Activated CD4-positive, CD25-positive, alpha-beta regulatory T cell (primary cell): ENCODE results near the gene CD82.
"Not testable (repeated sequence)": the region's sequence is repeated elsewhere in the genome, so short reads cannot be mapped to it uniquely, and the experiment has no call there.

ENCODE experiments used
- DNase-seq, 4 experiments: peaks; one replicate each; lab custom pipeline; 2025; lab: John Stamatoyannopoulos, UW

Gene CD82

GRCh38 chr11:44633641-44634040, 68.2 kb downstream of the CD82 start:
- no peak for DNase-seq

DNA sequence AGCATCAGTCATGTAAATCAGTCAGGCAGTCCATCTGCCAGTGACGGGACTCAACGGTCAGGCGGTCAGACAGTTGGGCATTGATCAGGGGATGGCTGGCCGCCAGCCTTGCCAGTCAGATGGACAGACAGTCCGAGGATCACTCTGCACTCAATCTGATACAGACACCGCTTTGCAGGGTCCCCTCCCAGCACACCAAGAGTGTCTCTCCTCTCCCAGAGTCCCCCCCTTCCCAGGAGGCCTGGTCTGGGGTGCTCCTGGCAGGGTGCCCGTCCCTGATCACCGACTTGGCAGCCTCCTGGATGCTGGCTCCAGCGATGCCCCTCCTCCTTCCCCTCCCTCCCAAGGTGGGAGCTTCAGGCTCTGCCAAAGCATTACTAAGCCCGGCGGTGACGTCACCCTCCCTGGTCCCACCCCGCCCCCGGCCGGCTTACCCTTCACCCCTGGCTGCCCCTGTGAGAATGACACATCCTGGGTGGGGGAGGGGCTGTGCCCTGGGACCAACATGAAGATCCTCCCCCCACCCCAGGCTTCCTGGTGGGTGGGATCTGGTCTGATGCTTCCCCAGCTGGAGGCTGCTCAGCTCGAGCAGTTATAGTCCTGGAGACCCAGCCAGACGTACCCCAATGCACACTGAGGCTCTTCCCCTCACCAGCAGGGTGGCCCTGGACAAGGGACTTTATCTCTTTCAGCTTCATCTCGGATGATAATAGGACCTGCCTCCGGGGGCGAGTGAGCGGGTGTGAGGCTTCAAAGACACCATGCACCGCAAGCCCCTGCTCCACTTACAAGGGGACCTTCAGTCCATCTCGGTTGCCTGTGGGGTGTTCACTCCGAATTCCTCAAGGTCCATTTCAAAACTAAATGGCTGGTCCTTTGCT, 69.2 kb downstream of the CD82 start:
- no peak for DNase-seq

DNA sequence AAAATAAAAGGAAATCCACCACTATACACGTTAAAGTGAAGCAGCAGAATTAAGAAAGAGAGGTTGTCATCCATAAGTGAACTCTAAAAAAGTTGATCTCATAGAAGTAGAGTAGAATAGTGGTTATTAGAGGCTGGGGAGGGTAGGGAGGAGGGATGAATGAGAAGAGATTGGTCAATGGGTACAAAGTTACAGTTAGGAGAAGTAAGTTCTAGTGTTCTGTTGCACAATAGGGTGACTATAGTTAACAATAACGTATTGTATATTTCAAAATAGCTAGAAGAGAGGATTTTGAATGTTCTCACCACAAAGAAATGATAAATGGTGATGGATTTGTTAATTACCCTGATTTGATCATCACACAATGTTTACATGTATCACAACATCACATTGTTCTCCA, 72.0 kb downstream of the CD82 start:
- DNase-seq: no peak

GRCh38 chr11:44638032-44638431, 72.6 kb downstream of the CD82 start:
- DNase-seq: no peak

- no peak for DNase-seq
Measured at GRCh38 chr11:44643217-44643616, 77.8 kb downstream of the CD82 start.

DNA sequence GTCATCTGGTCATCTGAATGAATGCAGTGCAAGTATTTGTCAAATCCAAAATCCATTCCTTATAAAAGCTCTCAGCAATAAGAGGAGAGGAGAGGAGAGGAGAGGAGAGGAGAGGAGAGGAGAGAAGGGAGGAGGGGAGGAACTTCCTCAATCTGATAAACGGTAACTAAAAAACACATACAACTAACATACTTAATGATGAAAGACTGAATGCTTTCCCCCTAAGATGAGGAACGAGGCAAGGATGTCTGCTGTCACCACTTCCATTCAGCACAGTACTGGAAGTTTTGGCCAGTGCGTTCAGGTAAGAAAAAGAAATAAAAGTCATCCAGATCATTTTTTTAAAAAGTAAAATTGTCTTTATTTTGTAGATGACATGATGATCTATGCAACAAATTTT, 80.4 kb downstream of the CD82 start:
- DNase-seq: no peak

GRCh38 chr11:44647255-44647955, 81.9 kb downstream of the CD82 start:
- not testable (repeated sequence) for DNase-seq

DNA sequence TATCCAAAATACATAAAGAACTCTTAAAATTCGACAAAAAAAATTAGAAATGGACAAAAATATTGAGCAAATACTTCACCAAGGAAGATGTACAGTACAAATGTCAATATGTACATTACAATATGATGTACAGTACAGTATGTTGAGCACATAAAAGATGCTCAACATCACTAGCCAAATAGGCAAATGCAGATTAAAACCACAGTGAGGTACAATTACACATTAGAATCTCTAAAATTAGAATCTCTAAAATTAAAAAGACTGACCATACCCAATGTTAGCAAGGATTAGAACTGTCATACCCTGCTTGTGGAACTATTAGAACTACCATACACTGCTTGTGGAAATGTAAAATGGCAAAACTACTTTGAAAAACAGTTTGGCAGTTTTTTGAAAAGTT, 82.6 kb downstream of the CD82 start:
- DNase-seq: no peak

DNA sequence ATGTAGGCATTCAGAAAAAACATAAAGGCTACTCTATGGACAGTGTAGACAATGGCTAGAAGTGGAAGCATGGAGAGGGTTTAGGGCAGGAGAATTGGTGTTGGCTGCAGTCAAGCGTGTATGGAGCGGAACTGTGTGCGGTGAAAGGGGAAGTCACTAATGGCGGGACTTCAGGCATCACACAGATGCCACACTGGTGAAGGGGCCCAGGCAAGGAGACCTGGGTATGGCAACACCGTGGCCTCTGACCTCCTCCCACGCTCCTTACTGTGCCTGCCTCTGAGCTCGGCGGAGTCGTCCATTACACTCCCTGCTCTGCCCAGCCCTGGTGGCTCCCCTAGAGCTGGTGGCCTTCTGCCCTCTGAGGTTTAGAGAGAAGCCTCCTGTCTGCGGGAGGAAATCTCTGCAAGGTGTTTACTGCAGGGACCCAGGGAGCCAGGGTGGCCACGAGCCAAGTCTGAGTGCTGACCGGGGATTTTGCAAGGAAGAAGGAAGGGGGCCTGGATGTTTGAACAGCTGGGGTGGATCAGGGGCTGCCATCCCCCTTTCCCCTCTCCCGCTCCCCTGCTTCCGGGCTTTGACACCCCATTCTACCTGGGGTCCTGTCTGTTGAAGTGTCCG, 86.2 kb downstream of the CD82 start:
- no peak for DNase-seq

- no peak for DNase-seq
Measured at GRCh38 chr11:44652901-44653644, 87.6 kb downstream of the CD82 start.

DNA sequence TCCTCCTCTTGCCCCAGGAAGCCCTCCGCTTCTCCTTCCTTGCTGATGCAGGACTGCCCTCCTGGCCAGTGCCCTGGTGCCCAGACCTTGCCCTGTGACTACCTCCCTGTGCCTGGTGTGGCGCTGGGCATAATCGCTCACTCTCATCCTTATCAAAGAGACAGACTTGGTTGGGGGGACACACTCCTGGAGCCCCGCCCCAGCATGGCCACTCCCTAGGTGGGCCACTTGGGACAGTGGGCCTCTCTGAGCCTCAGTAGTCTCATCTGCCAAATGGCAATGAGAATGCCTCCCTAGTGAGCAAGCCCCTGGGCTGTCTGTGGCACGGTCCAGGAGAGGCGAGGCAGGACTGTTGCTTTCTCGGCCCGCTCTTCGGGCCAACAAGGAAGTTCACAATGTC, 88.6 kb downstream of the CD82 start:
- no peak for DNase-seq

- no peak for DNase-seq
Measured at GRCh38 chr11:44654596-44654995, 89.1 kb downstream of the CD82 start.

DNA sequence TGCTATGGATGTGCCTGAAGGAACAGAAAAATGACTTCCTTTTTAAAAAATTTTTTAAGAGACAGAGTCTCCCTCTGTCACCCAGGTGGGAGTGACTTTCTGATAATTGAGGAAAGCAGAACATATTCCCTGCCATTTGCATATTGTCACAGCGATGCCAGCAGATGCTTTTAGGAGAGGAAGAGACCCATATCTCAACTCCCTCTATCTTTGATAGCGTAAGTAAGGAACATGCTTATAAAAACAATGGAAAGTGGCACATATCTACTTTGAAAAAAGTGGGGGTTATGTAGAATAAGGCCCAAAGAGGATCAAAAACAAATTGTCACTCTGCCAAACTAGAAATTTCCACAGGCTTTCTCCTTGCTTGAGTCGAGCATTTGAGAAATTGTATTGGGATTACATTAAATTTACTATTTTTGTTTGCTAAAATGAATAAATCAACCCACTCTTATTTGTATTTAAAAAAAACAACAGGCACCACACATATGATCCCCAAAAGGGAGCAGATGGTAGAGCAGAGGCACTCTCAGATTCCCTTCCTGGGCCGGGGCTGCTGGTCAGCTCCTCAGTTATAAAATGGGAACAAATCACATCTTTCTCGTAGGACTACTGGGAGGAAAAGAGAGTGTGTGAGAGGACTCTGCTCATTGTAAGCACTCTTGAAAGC, 92.5 kb downstream of the CD82 start:
- DNase-seq: no peak

- DNase-seq: no peak
Measured at GRCh38 chr11:44658506-44658850, 93.0 kb downstream of the CD82 start.

DNA sequence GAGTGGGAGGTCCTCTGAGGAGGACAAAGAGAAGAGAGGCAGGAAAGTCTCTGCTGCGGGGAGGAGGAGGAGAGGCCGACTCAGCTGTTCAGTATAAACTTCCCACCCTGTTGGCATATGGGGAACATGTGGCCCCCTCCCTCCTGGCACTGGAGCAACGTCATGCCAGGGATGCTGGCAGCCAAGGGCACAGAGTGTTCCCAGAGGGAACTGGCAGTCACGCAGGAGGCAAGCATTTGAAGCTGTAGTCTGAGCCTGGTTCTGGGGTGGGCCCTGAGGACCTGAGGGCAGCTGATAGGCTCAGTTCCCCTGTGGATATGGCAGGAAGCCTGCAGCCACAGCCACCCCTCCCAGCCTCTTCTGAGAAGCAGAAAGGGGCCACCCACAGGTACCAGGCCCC, 94.2 kb downstream of the CD82 start:
- no peak for DNase-seq

GRCh38 chr11:44660535-44660934, 95.1 kb downstream of the CD82 start:
- DNase-seq: not testable (repeated sequence)

DNA sequence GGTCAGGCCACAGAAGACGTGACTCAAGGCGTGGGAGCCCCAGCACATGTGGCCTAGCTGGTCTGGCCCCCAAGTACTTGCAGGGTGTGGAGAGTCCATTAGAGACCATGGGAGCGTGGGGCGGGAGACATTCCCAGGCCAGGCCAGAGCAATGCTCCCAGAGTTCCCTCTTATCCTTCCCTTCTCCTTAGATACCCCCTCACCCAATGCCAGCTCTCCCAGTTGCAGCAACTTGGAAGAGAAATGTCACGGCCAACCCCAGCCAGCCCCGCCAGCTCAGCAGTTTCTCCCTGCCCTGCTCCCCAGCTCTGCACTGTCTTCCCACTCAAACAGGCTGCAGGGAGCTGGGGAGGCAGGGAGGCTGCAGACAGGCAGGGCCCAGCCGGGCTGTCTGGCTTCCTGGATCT, 95.9 kb downstream of the CD82 start:
- DNase-seq: no peak
